Chondrocyte (in vitro differentiated cells): ENCODE data around the gene ITPR2. TPM values are rescaled to one million over a fixed set of nuclear protein-coding genes. Genes with fewer than 3 reads are reported as not detected.

Experiments used
- DNase-seq: peaks from one replicate; pipeline ENCODE4 v3.0.0; 2021; ENCODE audit warnings: mixed read lengths, low spot score
- H3K27ac Mint-ChIP-seq: one replicate; pipeline ENCODE4 v1.8.0; 2021; ENCODE audit warnings: mild to moderate bottlenecking, moderate library complexity, mixed read lengths; ENCODE audit not compliant: unreplicated experiment
- H3K27me3 Mint-ChIP-seq: 2 replicates; pipeline ENCODE4 v1.8.0; 2021; ENCODE audit warnings: low read depth, mixed read lengths
- H3K36me3 Mint-ChIP-seq: 2 replicates; pipeline ENCODE4 v1.8.0; 2021; ENCODE audit warnings: low read depth, mixed read lengths
- H3K4me1 Mint-ChIP-seq: 2 replicates; pipeline ENCODE4 v1.8.0; 2021; ENCODE audit warnings: low read depth, mild to moderate bottlenecking, mixed read lengths
- H3K4me3 Mint-ChIP-seq: one replicate; pipeline ENCODE4 v1.8.0; 2021; ENCODE audit warnings: mild to moderate bottlenecking, moderate library complexity, mixed read lengths; ENCODE audit not compliant: unreplicated experiment
- H3K9me3 Mint-ChIP-seq: 2 replicates; pipeline ENCODE4 v1.8.0; 2021; ENCODE audit warnings: low read depth, mixed read lengths
- total RNA-seq: library from RNA; stranded (reverse); gene quantifications from 3 replicates; pipeline ENCODE4 v1.2.1, GENCODE V29; 2021
- TF ChIP-seq, protein P1 (sequence below): fragments of 200-600 bp; sonication (generic); IDR thresholded peaks from 2 replicates; pipeline ENCODE4 v1.5.0; 2021; ENCODE audit warnings: antibody characterized with exemption, mild to moderate bottlenecking, moderate library complexity

ITPR2 gene
- total RNA-seq, 1 donor from 2014 or later = 18.7 TPM

GRCh38 chr12:26833743-26834490 is 923 bp upstream of the ITPR2 start:
- Mint-ChIP-seq H3K27me3 (no peaks in the 10 kb centered on the region), H3K9me3 (no peaks in the 10 kb centered on the region), H3K36me3 (no peaks in the 10 kb centered on the region), H3K4me3 (peak overlapping the region; percentile 87), H3K4me1 (peaks cover 24% of the 10 kb centered on the region), H3K27ac (peak overlapping the region; percentile 79)
- TF ChIP-seq, protein P1, sequence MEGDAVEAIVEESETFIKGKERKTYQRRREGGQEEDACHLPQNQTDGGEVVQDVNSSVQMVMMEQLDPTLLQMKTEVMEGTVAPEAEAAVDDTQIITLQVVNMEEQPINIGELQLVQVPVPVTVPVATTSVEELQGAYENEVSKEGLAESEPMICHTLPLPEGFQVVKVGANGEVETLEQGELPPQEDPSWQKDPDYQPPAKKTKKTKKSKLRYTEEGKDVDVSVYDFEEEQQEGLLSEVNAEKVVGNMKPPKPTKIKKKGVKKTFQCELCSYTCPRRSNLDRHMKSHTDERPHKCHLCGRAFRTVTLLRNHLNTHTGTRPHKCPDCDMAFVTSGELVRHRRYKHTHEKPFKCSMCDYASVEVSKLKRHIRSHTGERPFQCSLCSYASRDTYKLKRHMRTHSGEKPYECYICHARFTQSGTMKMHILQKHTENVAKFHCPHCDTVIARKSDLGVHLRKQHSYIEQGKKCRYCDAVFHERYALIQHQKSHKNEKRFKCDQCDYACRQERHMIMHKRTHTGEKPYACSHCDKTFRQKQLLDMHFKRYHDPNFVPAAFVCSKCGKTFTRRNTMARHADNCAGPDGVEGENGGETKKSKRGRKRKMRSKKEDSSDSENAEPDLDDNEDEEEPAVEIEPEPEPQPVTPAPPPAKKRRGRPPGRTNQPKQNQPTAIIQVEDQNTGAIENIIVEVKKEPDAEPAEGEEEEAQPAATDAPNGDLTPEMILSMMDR = no peak
- DNase-seq = no peak

GRCh38 chr12:26831951-26832821 is 808 bp downstream of the ITPR2 start:
- Mint-ChIP-seq H3K4me3 (peak overlapping the region; percentile 98), H3K36me3 (no peaks in the 10 kb centered on the region), H3K4me1 (peaks cover 24% of the 10 kb centered on the region), H3K9me3 (no peaks in the 10 kb centered on the region), H3K27ac (peak overlapping the region; percentile 100), H3K27me3 (no peaks in the 10 kb centered on the region)
- DNase-seq = no peak
- TF ChIP-seq, protein P1 = peak; percentile 57

- no peak for DNase-seq
- Mint-ChIP-seq H3K9me3 (no peaks in the 10 kb centered on the region), H3K4me1 (peaks cover 24% of the 10 kb centered on the region), H3K27me3 (no peaks in the 10 kb centered on the region), H3K36me3 (no peaks in the 10 kb centered on the region), H3K27ac (peak overlapping the region; percentile 38), H3K4me3 (peak overlapping the region; percentile 58)
- TF ChIP-seq, protein P1 = no peak
Observed at GRCh38 chr12:26830783-26831551, 2.0 kb downstream of the ITPR2 start.

- no peak for DNase-seq
- Mint-ChIP-seq H3K27me3 (no peaks in the 10 kb centered on the region), H3K4me1 (peaks cover 24% of the 10 kb centered on the region), H3K9me3 (no peaks in the 10 kb centered on the region), H3K4me3 (no peak overlapping the region), H3K36me3 (no peaks in the 10 kb centered on the region), H3K27ac (no peak overlapping the region)
- TF ChIP-seq, protein P1 = no peak
Observed at GRCh38 chr12:26830363-26830762, 2.6 kb downstream of the ITPR2 start.
